ENCODE measurements around the gene TRIM24.

Gene TRIM24

GRCh38 chr7:138584696-138585095, 124.6 kb downstream of the TRIM24 start:
- H3K27ac Mint-ChIP-seq: no peak overlapping the region
- H3K36me3 Mint-ChIP-seq (ENCODE audit: low read depth): peaks cover 83% of the 10 kb centered on the region
- H3K27me3 Mint-ChIP-seq (ENCODE audit: low read depth): no peaks in the 10 kb centered on the region
- H3K9me3 Mint-ChIP-seq: no peaks in the 10 kb centered on the region
- no peak overlapping the region for H3K4me3 Mint-ChIP-seq
- TF ChIP-seq, protein P1, sequence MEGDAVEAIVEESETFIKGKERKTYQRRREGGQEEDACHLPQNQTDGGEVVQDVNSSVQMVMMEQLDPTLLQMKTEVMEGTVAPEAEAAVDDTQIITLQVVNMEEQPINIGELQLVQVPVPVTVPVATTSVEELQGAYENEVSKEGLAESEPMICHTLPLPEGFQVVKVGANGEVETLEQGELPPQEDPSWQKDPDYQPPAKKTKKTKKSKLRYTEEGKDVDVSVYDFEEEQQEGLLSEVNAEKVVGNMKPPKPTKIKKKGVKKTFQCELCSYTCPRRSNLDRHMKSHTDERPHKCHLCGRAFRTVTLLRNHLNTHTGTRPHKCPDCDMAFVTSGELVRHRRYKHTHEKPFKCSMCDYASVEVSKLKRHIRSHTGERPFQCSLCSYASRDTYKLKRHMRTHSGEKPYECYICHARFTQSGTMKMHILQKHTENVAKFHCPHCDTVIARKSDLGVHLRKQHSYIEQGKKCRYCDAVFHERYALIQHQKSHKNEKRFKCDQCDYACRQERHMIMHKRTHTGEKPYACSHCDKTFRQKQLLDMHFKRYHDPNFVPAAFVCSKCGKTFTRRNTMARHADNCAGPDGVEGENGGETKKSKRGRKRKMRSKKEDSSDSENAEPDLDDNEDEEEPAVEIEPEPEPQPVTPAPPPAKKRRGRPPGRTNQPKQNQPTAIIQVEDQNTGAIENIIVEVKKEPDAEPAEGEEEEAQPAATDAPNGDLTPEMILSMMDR (IDR thresholded peaks at IDR 0.05; ENCODE audit: unreplicated experiment in 3 of 3): no peak
- H3K4me1 Mint-ChIP-seq: peaks cover 10% of the 10 kb centered on the region

DNA sequence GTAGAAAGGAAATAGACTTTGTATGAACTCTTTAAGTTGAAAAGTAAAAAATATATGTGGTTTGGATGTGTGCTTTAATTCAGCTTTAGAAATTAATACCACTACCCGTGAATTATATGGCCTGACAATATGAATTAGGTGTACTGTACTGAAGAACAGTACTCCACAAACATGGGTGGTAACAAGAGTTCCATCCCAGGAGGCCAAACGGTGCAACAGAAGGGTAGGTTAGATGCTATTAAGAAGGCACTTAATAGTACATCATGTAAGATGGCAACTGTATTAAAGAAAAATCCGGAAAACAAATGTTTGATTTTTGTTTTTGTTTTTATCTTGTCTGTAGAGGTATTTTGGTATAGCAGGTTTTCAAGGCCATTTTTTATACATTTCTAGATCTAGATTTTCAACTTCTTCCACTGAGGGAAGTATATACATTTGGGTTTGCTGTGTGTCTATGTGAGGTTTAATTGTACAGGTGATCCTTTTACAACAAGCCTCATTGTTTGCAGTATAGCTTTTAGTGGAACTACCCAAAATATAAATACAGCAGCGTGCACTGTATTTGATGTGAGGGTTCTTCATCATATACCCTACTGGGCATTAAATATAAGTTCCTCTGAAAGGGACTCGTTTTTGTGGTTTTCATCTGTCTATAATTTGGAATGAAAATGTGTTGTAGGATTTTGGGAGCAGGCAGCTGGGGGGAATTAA, 125.4 kb downstream of the TRIM24 start:
- TF ChIP-seq, protein P1 (IDR thresholded peaks at IDR 0.05; ENCODE audit: unreplicated experiment in 3 of 3): no peak
- H3K27ac Mint-ChIP-seq: no peak overlapping the region
- no peak overlapping the region for H3K4me3 Mint-ChIP-seq
- H3K4me1 Mint-ChIP-seq: peaks cover 10% of the 10 kb centered on the region
- no peaks in the 10 kb centered on the region for H3K27me3 Mint-ChIP-seq (ENCODE audit: low read depth)
- H3K9me3 Mint-ChIP-seq: no peaks in the 10 kb centered on the region
- H3K36me3 Mint-ChIP-seq (ENCODE audit: low read depth): peaks cover 78% of the 10 kb centered on the region

DNA sequence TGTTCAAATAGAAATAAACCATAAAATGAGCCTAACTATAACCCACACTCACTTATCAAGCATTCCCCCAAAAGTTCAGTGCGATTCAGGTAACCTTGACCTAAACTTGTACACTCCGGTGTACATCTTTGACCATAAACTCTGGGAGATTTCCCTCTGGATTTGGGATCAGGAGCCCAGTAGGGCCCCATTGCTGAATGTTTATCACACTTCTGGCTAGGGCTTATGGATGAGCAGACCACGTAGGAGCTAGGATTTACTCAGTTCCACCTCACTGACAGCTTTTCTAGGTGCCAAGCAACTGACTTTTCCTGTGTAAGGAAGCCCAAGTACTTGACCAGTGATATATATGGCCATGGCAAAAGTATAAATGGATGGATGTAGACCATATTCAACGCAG, 127.4 kb downstream of the TRIM24 start:
- no peaks in the 10 kb centered on the region for H3K9me3 Mint-ChIP-seq
- peaks cover 10% of the 10 kb centered on the region for H3K4me1 Mint-ChIP-seq
- no peaks in the 10 kb centered on the region for H3K27me3 Mint-ChIP-seq (ENCODE audit: low read depth)
- no peak overlapping the region for H3K27ac Mint-ChIP-seq
- peaks cover 64% of the 10 kb centered on the region for H3K36me3 Mint-ChIP-seq (ENCODE audit: low read depth)
- TF ChIP-seq, protein P1 (IDR thresholded peaks at IDR 0.05; ENCODE audit: unreplicated experiment in 3 of 3): no peak
- H3K4me3 Mint-ChIP-seq: no peak overlapping the region

DNA sequence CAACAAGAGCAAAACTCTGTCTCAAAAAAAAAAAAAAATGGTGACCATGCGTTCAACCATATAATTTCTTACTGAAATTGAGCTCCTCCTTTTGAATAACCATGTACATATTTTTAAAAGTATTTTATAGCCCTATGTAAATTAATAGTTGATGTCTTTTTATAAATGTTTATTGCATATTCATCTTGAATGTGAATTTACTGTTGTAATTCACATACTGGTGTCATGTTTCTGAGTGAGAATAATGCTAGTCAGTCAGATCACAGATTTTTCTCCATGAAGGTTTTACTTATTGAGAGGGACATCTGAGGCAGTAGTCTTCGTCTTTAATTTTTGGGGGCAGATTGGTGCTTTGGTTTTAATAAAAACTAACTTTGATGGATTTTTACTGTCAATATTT, 128.9 kb downstream of the TRIM24 start:
- Mint-ChIP-seq H3K4me1 (peaks cover 10% of the 10 kb centered on the region), H3K4me3 (no peak overlapping the region), H3K27me3 (ENCODE audit: low read depth) (no peaks in the 10 kb centered on the region), H3K27ac (no peak overlapping the region), H3K9me3 (no peaks in the 10 kb centered on the region), H3K36me3 (ENCODE audit: low read depth) (peaks cover 50% of the 10 kb centered on the region)
- TF ChIP-seq, protein P1 (IDR thresholded peaks at IDR 0.05; ENCODE audit: unreplicated experiment in 3 of 3): no peak

GRCh38 chr7:138590154-138590553, 130.1 kb downstream of the TRIM24 start:
- Mint-ChIP-seq H3K27me3 (ENCODE audit: low read depth) (no peaks in the 10 kb centered on the region), H3K4me1 (peaks cover 10% of the 10 kb centered on the region), H3K9me3 (no peaks in the 10 kb centered on the region), H3K4me3 (no peak overlapping the region), H3K27ac (no peak overlapping the region), H3K36me3 (ENCODE audit: low read depth) (peaks cover 38% of the 10 kb centered on the region)
- TF ChIP-seq, protein P1 (IDR thresholded peaks at IDR 0.05; ENCODE audit: unreplicated experiment in 3 of 3): no peak

DNA sequence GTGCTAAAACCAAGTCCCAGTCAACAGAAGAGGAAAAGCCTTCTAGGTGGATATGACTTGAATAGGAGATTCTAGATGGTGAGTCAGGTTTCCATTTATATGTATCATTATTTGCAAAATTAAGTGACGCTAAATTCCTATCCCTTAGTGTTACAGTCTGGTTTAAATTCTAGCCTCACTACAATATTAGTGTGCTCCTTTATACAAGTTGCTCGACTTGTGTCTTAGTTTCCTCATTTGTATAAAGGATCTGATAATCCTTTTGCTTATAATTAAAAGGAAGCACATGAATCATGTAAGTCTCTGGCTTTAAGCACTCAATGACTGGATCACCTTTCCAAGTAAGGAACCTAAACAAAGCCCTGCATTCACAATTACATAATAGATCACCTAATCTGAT, 135.4 kb downstream of the TRIM24 start:
- Mint-ChIP-seq H3K9me3 (no peaks in the 10 kb centered on the region), H3K4me1 (no peaks in the 10 kb centered on the region), H3K27me3 (ENCODE audit: low read depth) (no peaks in the 10 kb centered on the region), H3K27ac (no peak overlapping the region), H3K36me3 (ENCODE audit: low read depth) (peaks cover 3% of the 10 kb centered on the region), H3K4me3 (no peak overlapping the region)
- TF ChIP-seq, protein P1 (IDR thresholded peaks at IDR 0.05; ENCODE audit: unreplicated experiment in 3 of 3): no peak

Data from nephron (organoid).